GM12878 (cell line): ENCODE measurements around the gene LYRM4. TPM values are rescaled to one million over a fixed set of nuclear protein-coding genes. Genes with fewer than 3 reads are reported as not detected.

Experiments used
- ATAC-seq: fragments of 200-7000 bp; cut with Tn5 transposase; 3 replicates; pipeline ENCODE4 v1.9.1; 2020; ENCODE audit warnings: mild to moderate bottlenecking, moderate library complexity
- BruUV-seq: library from RNA; stranded (reverse); fragments of 400-500 nt; replicated peaks from 2 replicates; lab custom pipeline; 2021; lab: Mats Ljungman, UMichigan
- CTCF ChIA-PET: fragments of 300-600 bp; sonication (Branson Sonifier 250); formaldehyde crosslinking; extraction: SDS; loops from one replicate; lab custom pipeline; 2021; ENCODE audit warnings: inconsistent platforms; lab: Yijun Ruan, JAX
- POLR2A ChIA-PET: fragments of 350-600 bp; formaldehyde crosslinking; extraction: SDS; loops from one replicate; lab custom pipeline; 2021; ENCODE audit warnings: inconsistent platforms; lab: Charles Lee
- RAD21 ChIA-PET: fragments of 300-600 bp; sonication (Branson Sonifier 250); formaldehyde crosslinking; loops from one replicate; lab custom pipeline; 2023; ENCODE audit warnings: antibody characterized with exemption; ENCODE audit not compliant: unreplicated experiment; lab: Charles Lee
- SMC1A ChIA-PET: fragments of 300-600 bp; sonication (Branson Sonifier 250); formaldehyde crosslinking; loops from one replicate; lab custom pipeline; 2023; ENCODE audit not compliant: unreplicated experiment, uncharacterized antibody; lab: Charles Lee
- DNase-seq: peaks from one replicate; pipeline ENCODE4 v3.0.0-alpha.2; 2011; ENCODE audit warnings: low read depth, low spot score
- FAIRE-seq: peaks from 3 replicates; lab custom pipeline; 2011; peaks lifted over from hg19 to GRCh38; lab: Jason Lieb, UNC
- H2AFZ ChIP-seq: 2 replicates; pipeline ENCODE4 v1.6.0; 2011; ENCODE audit warnings: low read depth, low read length, control low read depth; ENCODE audit not compliant: control insufficient read depth
- H3K27ac ChIP-seq: 2 replicates; pipeline ENCODE4 v1.5.1; 2011; ENCODE audit warnings: control low read depth; ENCODE audit not compliant: control insufficient read depth, insufficient read depth
- H3K27me3 ChIP-seq, 2 experiments: replicated peaks in 1 of 2; 2 replicates each; pipeline versions ENCODE4 v1.6.0 to v1.6.1; 2011; ENCODE audit warnings: low read length in 1 of 2; ENCODE audit not compliant: control insufficient read depth in 2 of 2, insufficient read depth in 2 of 2
- H3K36me3 ChIP-seq, 2 experiments: 2 replicates each; pipeline ENCODE4 v1.5.1; 2011; ENCODE audit warnings: low read length in 1 of 2; ENCODE audit not compliant: control insufficient read depth in 2 of 2, insufficient read depth in 2 of 2
- H3K4me1 ChIP-seq: 2 replicates; pipeline ENCODE4 v1.6.1; 2011; ENCODE audit warnings: mild to moderate bottlenecking, low read length, moderate library complexity, mixed read lengths; ENCODE audit not compliant: control insufficient read depth, insufficient read depth
- H3K4me2 ChIP-seq: 2 replicates; pipeline ENCODE4 v1.6.0; 2011; ENCODE audit warnings: control low read depth; ENCODE audit not compliant: control insufficient read depth, insufficient read depth
- H3K4me3 ChIP-seq: fragments of 200-600 bp; sonication (generic); 2 replicates; pipeline ENCODE4 v1.5.1; 2016
- H3K79me2 ChIP-seq: 2 replicates; pipeline ENCODE4 v1.6.0; 2011; ENCODE audit warnings: low read length; ENCODE audit not compliant: control insufficient read depth, insufficient read depth
- H3K9ac ChIP-seq: 2 replicates; pipeline ENCODE4 v1.8.0; 2011; ENCODE audit warnings: low read length, control low read depth, mixed read lengths; ENCODE audit not compliant: control insufficient read depth, insufficient read depth
- H3K9me3 ChIP-seq: replicated peaks from 3 replicates; pipeline ENCODE4 v1.5.1; 2011; ENCODE audit warnings: mild to moderate bottlenecking, low read length; ENCODE audit not compliant: control insufficient read depth, insufficient read depth
- H4K20me1 ChIP-seq: 2 replicates; pipeline ENCODE4 v1.6.0; 2011; ENCODE audit not compliant: control insufficient read depth, insufficient read depth
- CBX3 ChIP-seq: fragments of 200-600 bp; sonication (generic); IDR thresholded peaks from 2 replicates; pipeline ENCODE4 v1.6.1; 2016; ENCODE audit warnings: low read depth, borderline replicate concordance
- CHD1 ChIP-seq: IDR thresholded peaks from 2 replicates; pipeline ENCODE4 v1.6.1; 2012; ENCODE audit warnings: low read depth, low read length, improper control_type of control experiment
- CTCF ChIP-seq, 3 experiments: IDR thresholded peaks in 2 of 3; conservative IDR thresholded peaks in 1 of 3; 2 replicates each; pipeline ENCODE4 v1.5.1; 2011; ENCODE audit warnings: low read depth in 3 of 3, low read length in 3 of 3, mild to moderate bottlenecking in 3 of 3, control low read depth in 2 of 3, moderate library complexity in 2 of 3, inconsistent platforms in 1 of 3, mixed read lengths in 1 of 3; ENCODE audit not compliant: control insufficient read depth in 2 of 3, insufficient read depth in 1 of 3; ENCODE audit errors: extremely low read depth in 1 of 3
- IKZF1 ChIP-seq: fragments of 450-650 bp; conservative IDR thresholded peaks from 2 replicates; pipeline ENCODE4 v1.6.1; 2017; ENCODE audit warnings: antibody characterized with exemption, mild to moderate bottlenecking
- KAT2A ChIP-seq: conservative IDR thresholded peaks from 2 replicates; pipeline ENCODE4 v1.6.1; 2011; ENCODE audit warnings: low read depth, low read length; ENCODE audit not compliant: control insufficient read depth
- NFIC ChIP-seq: IDR thresholded peaks from 2 replicates; pipeline ENCODE4 v1.6.1; 2012; ENCODE audit warnings: low read depth, mild to moderate bottlenecking, inconsistent platforms, low read length, moderate library complexity
- NKRF ChIP-seq: fragments of 450-650 bp; conservative IDR thresholded peaks from 2 replicates; pipeline ENCODE4 v1.6.1; 2017; ENCODE audit warnings: mild to moderate bottlenecking, moderate library complexity
- RAD21 ChIP-seq: IDR thresholded peaks from 2 replicates; pipeline ENCODE4 v1.6.1; 2011; ENCODE audit warnings: mild to moderate bottlenecking, low read depth, low read length, moderate library complexity; ENCODE audit not compliant: insufficient read depth
- RELB ChIP-seq: fragments of 450-650 bp; IDR thresholded peaks from 2 replicates; pipeline ENCODE4 v1.6.1; 2017; ENCODE audit warnings: low read depth, mild to moderate bottlenecking, moderate library complexity
- SIX5 ChIP-seq: IDR thresholded peaks from 2 replicates; pipeline ENCODE4 v1.6.1; 2011; ENCODE audit warnings: mild to moderate bottlenecking, low read depth, low read length, moderate library complexity; ENCODE audit not compliant: severe bottlenecking
- SMC3 ChIP-seq: IDR thresholded peaks from 2 replicates; pipeline ENCODE4 v1.6.1; 2011; ENCODE audit warnings: low read length, improper control_type of control experiment, borderline replicate concordance
- TCF12 ChIP-seq: IDR thresholded peaks from 2 replicates; pipeline ENCODE4 v1.6.1; 2011; ENCODE audit warnings: low read depth, mild to moderate bottlenecking, low read length
- WGBS: methylation state at CpG from one replicate; pipeline ENCODE4 v1.1.6; 2016; ENCODE audit warnings: low lambda C conversion rate; ENCODE audit not compliant: insufficient replicate concordance, insufficient coverage; ENCODE audit errors: missing lambda C conversion rate; 5-methylcytosine and 5-hydroxymethylcytosine counted together
- in situ Hi-C: fragments of 300-500 bp; cut with MboI; formaldehyde crosslinking; loops from 9 replicates; pipeline ENCODE4 v1.14.3; 2018; ENCODE audit warnings: mixed read lengths
- intact Hi-C: fragments of 100-400 bp; cut with micrococcal nuclease; formaldehyde crosslinking; loops from one replicate; pipeline ENCODE4 v1.14.2; 2022; ENCODE audit not compliant: unreplicated experiment
- polyA plus RNA-seq, 11 experiments: library from polyadenylated mRNA; depleted of rRNA in 4 of 11; unstranded in 6 of 11; stranded (reverse) in 5 of 11; fragments of >200 nt; fragmentation: Nextera tagmentation in 4 of 11; fragmentation: Illumina TruSeq in 1 of 11; extraction: Ambion mirVana in 4 of 11; extraction: Trizol in 1 of 11; gene quantifications; 1 replicate in 1 of 11; 2 replicates in 10 of 11; pipeline versions ENCODE4 v1.2.1 to v1.2.3, GENCODE V29; 2011 to 2016; ENCODE audit warnings: inconsistent platforms in 2 of 11, missing spikeins in 2 of 11, low read depth in 1 of 11
- total RNA-seq, 4 experiments: library from RNA; depleted of rRNA in 3 of 4; stranded (reverse); fragments of >200 nt in 3 of 4; fragmentation: Illumina TruSeq in 1 of 4; extraction: Trizol in 1 of 4; gene quantifications; 2 replicates each; pipeline versions ENCODE4 v1.2.1 to v1.2.3, GENCODE V29; 2013 to 2021

The LYRM4 gene
- total and polyA plus RNA-seq, 10 of the 15 experiments (the other 5 are each of a cell fraction or from before 2014, with no cell fraction given): 32.7 to 66.8 (median 44.0) TPM

- H3K4me1 ChIP-seq: no peaks in the 10 kb centered on the region
- no peaks in the 10 kb centered on the region for H3K79me2 ChIP-seq
- TF ChIP-seq CBX3: no peak
- peak; percentile 12; the same call in 1 of the 2 replicates for TF ChIP-seq SMC3
- TF ChIP-seq RAD21: 0 out of 2 replicates have a peak, but pooled peaks have one; percentile 17
- peak; percentile 30 to 47 (median 39); a peak in 5 of 6 replicates for TF ChIP-seq CTCF (IDR thresholded peaks at IDR 0.05 in 2 of 3, conservative IDR thresholded peaks at IDR 0.05 in 1 of 3; ENCODE audit: control insufficient read depth in 2 of 3, extremely low read depth in 1 of 3, insufficient read depth in 1 of 3, low read depth in 3 of 3, low read length in 3 of 3)
- TF ChIP-seq, all 136 proteins: peak for 3
- WGBS: 20% methylated on average over 5 of the region's 5 CpGs
- ChIA-PET POLR2A (no interaction called here), SMC1A (no interaction called here), RAD21 (no interaction called here), CTCF (interaction anchor here (0.6 to 1.1 kb wide), 4 partner anchors 36 to 180 kb away, joined by 3 read pairs; no protein-coding TSS in a partner anchor)
- Histone ChIP-seq H3K27me3 (no peaks in the 10 kb centered on the region), H3K27ac (no peak overlapping the region), H2AFZ (no peak overlapping the region), H3K36me3 (no peaks in the 10 kb centered on the region), H4K20me1 (no peaks in the 10 kb centered on the region), H3K9me3 (no peaks in the 10 kb centered on the region), H3K4me2 (no peak overlapping the region), H3K9ac (no peak overlapping the region), H3K4me3 (no peak overlapping the region)
- ATAC-seq (peak; percentile 85), FAIRE-seq (peak; percentile 66), DNase-seq (no peak)
- intact Hi-C loops: no loop called here
- BruUV-seq: no TSS peak
- in situ Hi-C loops: no loop called here
These were observed 182.6 kb downstream of the LYRM4 start for GRCh38 chr6:5078121-5078669.

- no peaks in the 10 kb centered on the region for H3K36me3 ChIP-seq
- intact Hi-C loops (no loop called here), in situ Hi-C loops (no loop called here)
- ATAC-seq: no peak
- no peak for DNase-seq
- H3K27ac ChIP-seq: no peak overlapping the region
- ChIA-PET CTCF (no interaction called here), RAD21 (no interaction called here), POLR2A (no interaction called here), SMC1A (no interaction called here)
- H3K4me2 ChIP-seq: no peak overlapping the region
- no peak overlapping the region for H2AFZ ChIP-seq
- H3K4me3 ChIP-seq: no peak overlapping the region
- FAIRE-seq: no peak
- no peak overlapping the region for H3K9ac ChIP-seq
- BruUV-seq: no TSS peak
- peaks cover 2% of the 10 kb centered on the region for H3K4me1 ChIP-seq
- H3K79me2 ChIP-seq: no peaks in the 10 kb centered on the region
- no peaks in the 10 kb centered on the region for H4K20me1 ChIP-seq
- H3K9me3 ChIP-seq: no peaks in the 10 kb centered on the region
- H3K27me3 ChIP-seq: no peaks in the 10 kb centered on the region
- WGBS: 77% methylated on average over 11 of the region's 11 CpGs
- TF ChIP-seq NKRF (no peak), KAT2A (no peak), NFIC (no peak), SIX5 (no peak), RELB (no peak), TCF12 (no peak), IKZF1 (no peak), CHD1 (no peak)
These were observed 183.8 kb downstream of the LYRM4 start for GRCh38 chr6:5076931-5077330.
